Spleen (tissue), 11 donors: Measurements from ENCODE around the gene NEIL1. TPM values are rescaled to one million over a fixed set of nuclear protein-coding genes. Genes with fewer than 3 reads are reported as not detected.
A peak's percentile ranks its signal among the peaks of the same experiment; 100 is the strongest.

Experiments
- DNase-seq: peaks from one replicate; pipeline ENCODE4 v3.0.0-alpha.2; 2020
- H3K27ac ChIP-seq, 8 donors: fragments of 200-600 bp; sonication (generic) in 7 of 8; 1 replicate in 4 of 8; 2 replicates in 4 of 8; pipeline versions ENCODE4 v1.5.0 to v1.8.0; 2016 to 2021; ENCODE audit warnings: inconsistent platforms in 4 of 8, mild to moderate bottlenecking in 4 of 8, moderate library complexity in 1 of 8
- H3K27me3 ChIP-seq, 7 donors: fragments of 200-600 bp; sonication (generic) in 6 of 7; replicated peaks in 1 of 7; 1 replicate in 4 of 7; 2 replicates in 3 of 7; pipeline versions ENCODE4 v1.5.0 to v1.8.0; 2016 to 2021; ENCODE audit warnings: inconsistent platforms in 3 of 7, mild to moderate bottlenecking in 1 of 7
- H3K36me3 ChIP-seq, 6 donors: fragments of 200-600 bp; sonication (generic) in 5 of 6; 1 replicate in 4 of 6; 2 replicates in 2 of 6; pipeline versions ENCODE4 v1.5.0 to v1.8.0; 2016 to 2021; ENCODE audit warnings: inconsistent platforms in 2 of 6
- H3K4me1 ChIP-seq, 6 donors: fragments of 200-600 bp; sonication (generic) in 5 of 6; 1 replicate in 3 of 6; 2 replicates in 3 of 6; pipeline versions ENCODE4 v1.5.0 to v1.8.0; 2016 to 2021; ENCODE audit warnings: inconsistent platforms in 3 of 6
- H3K4me3 ChIP-seq, 8 donors: fragments of 200-600 bp; sonication (generic) in 7 of 8; 1 replicate in 4 of 8; 2 replicates in 4 of 8; pipeline versions ENCODE4 v1.5.0 to v1.8.0; 2016 to 2021; ENCODE audit warnings: inconsistent platforms in 4 of 8, mild to moderate bottlenecking in 4 of 8, moderate library complexity in 2 of 8
- H3K9me3 ChIP-seq, 8 donors: fragments of 200-600 bp; sonication (generic) in 7 of 8; 1 replicate in 4 of 8; 2 replicates in 4 of 8; pipeline versions ENCODE4 v1.5.0 to v1.8.0; 2016 to 2021; ENCODE audit warnings: inconsistent platforms in 4 of 8
- CTCF ChIP-seq, 11 experiments: fragments of 200-600 bp in 7 of 11; fragments of 450-650 bp in 4 of 11; sonication (generic) in 4 of 11; IDR thresholded peaks in 8 of 11; conservative IDR thresholded peaks in 3 of 11; 1 replicate in 7 of 11; 2 replicates in 4 of 11; pipeline versions ENCODE4 v1.4.0 to v1.8.0; 2016 to 2021; ENCODE audit warnings: antibody characterized with exemption in 11 of 11, inconsistent platforms in 4 of 11, mild to moderate bottlenecking in 1 of 11
- POLR2A ChIP-seq, 3 donors: fragments of 450-650 bp; IDR thresholded peaks; one replicate each; pipeline ENCODE4 v1.5.1; 2017; ENCODE audit warnings: antibody characterized with exemption in 3 of 3, mild to moderate bottlenecking in 1 of 3
- POLR2AphosphoS5 ChIP-seq, 3 donors: sonication (generic); formaldehyde crosslinking; IDR thresholded peaks; one replicate each; pipeline ENCODE4 v1.5.1; 2017; ENCODE audit warnings: antibody characterized with exemption in 3 of 3
- WGBS, 5 donors: extraction: QIAGEN DNeasy Blood & Tissue Kit in 3 of 5; methylation state at CpG; one replicate each; pipeline versions ENCODE4 v1.1.5 to v1.1.7; 2013 to 2018; 5-methylcytosine and 5-hydroxymethylcytosine counted together
- intact Hi-C: fragments of 100-400 bp; cut with DNase I; formaldehyde crosslinking; loops from one replicate; pipeline ENCODE4 v1.15.0; 2023; ENCODE audit warnings: low total_unique reads
- polyA plus RNA-seq, 3 donors: library from polyadenylated mRNA; stranded (reverse); fragments of 200-250 nt; gene quantifications; one replicate each; pipeline ENCODE4 v1.2.1, GENCODE V29; 2013
- total RNA-seq, 7 donors: library from RNA; depleted of rRNA in 3 of 7; stranded (reverse); fragments of >200 nt in 3 of 7; fragmentation: NEBNext Ultra II Directional in 4 of 7; extraction: Animal tissue kit (Norgen Biotek cat#: 25700) in 4 of 7; gene quantifications; one replicate each; pipeline versions ENCODE4 v1.1.0 to v1.2.1, GENCODE V29; 2016 to 2021
- donor health status: healthy with polysubstance abuse.
- donor health status: DM: no; HTN: no; CAD: no; lungs with moderate emphysema.
- donor health status: DM: no; HTN: no; CAD: no.
- donor health status: Bipolar disorder and iron deficiency.
- donor health status: healthy.
- donor health status: DM: no; HTN: no; CAD: no.
- donor health status: DM: yes; HTN: yes; CAD: no.

Gene NEIL1
- total and polyA plus RNA-seq, 10 donors = 27.5 to 68.1 (median 45.5) TPM

- Histone ChIP-seq H3K36me3 (peaks cover 0 to 77% (median 57%) of the 10 kb centered on the region in 6 donors), H3K4me3 (peak overlapping the region; percentile 77 to 98 (median 94)), H3K27ac (peak overlapping the region; percentile 95 to 100 (median 98)), H3K4me1 (peaks cover 16 to 39% (median 24%) of the 10 kb centered on the region in 6 donors), H3K9me3 (no peaks in the 10 kb centered on the region), H3K27me3 (no peaks in the 10 kb centered on the region)
- 4 to 8% (median 6%) methylated on average over 23 of the region's 23 CpGs for WGBS, 5 donors
- DNase-seq = no peak
- no peak for TF ChIP-seq CTCF (IDR thresholded peaks at IDR 0.05 in 8 of 11, conservative IDR thresholded peaks at IDR 0.05 in 3 of 11)
- no peak for TF ChIP-seq POLR2AphosphoS5 (IDR thresholded peaks at IDR 0.05)
- TF ChIP-seq POLR2A (IDR thresholded peaks at IDR 0.05) = no peak
- intact Hi-C loops = no loop called here
Measured at GRCh38 chr15:75368689-75369239, 21.9 kb downstream of the NEIL1 start.

- no peak for TF ChIP-seq POLR2AphosphoS5 (IDR thresholded peaks at IDR 0.05)
- H3K4me3 ChIP-seq = no peak overlapping the region
- 89 to 98% (median 96%) methylated on average over 7 of the region's 7 CpGs for WGBS, 5 donors
- no peaks in the 10 kb centered on the region for H3K9me3 ChIP-seq
- DNase-seq = no peak
- no peaks in the 10 kb centered on the region for H3K27me3 ChIP-seq
- H3K36me3 ChIP-seq = peaks cover 0 to 77% (median 57%) of the 10 kb centered on the region in 6 donors
- intact Hi-C loops = loop anchor here (10.0 kb wide), 2 partner anchors 85 to 255 kb away; partner anchors contain the start of genes SIN3A and SNUPN
- peaks cover 16 to 39% (median 24%) of the 10 kb centered on the region in 6 donors for H3K4me1 ChIP-seq
- peak overlapping the region in 3 of 8 donors; percentile 98 to 100 (median 99) for H3K27ac ChIP-seq
Measured at GRCh38 chr15:75369897-75370581, 23.2 kb downstream of the NEIL1 start.

GRCh38 chr15:75371486-75371885, 24.6 kb downstream of the NEIL1 start:
- no peak overlapping the region for H3K27ac ChIP-seq
- DNase-seq = no peak
- H3K4me3 ChIP-seq = no peak overlapping the region
- peaks cover 16 to 34% (median 24%) of the 10 kb centered on the region in 6 donors for H3K4me1 ChIP-seq
- peaks cover 0 to 77% (median 54%) of the 10 kb centered on the region in 6 donors for H3K36me3 ChIP-seq
- TF ChIP-seq POLR2A (IDR thresholded peaks at IDR 0.05) = no peak
- TF ChIP-seq CTCF (IDR thresholded peaks at IDR 0.05 in 8 of 11, conservative IDR thresholded peaks at IDR 0.05 in 3 of 11) = no peak
- 64 to 98% (median 90%) methylated on average over 1 of the region's 1 CpG for WGBS, 5 donors
- H3K9me3 ChIP-seq = no peaks in the 10 kb centered on the region
- intact Hi-C loops = loop anchor here (10.0 kb wide), 2 partner anchors 83 to 253 kb away; partner anchors contain the start of genes SIN3A and SNUPN
- H3K27me3 ChIP-seq = no peaks in the 10 kb centered on the region

GRCh38 chr15:75371901-75372688, 25.3 kb downstream of the NEIL1 start:
- WGBS, 5 donors = 94 to 97% (median 96%) methylated on average over 11 of the region's 11 CpGs
- Histone ChIP-seq H3K36me3 (peaks cover 0 to 77% (median 56%) of the 10 kb centered on the region in 6 donors), H3K27ac (no peak overlapping the region), H3K4me3 (no peak overlapping the region), H3K4me1 (peaks cover 14 to 28% (median 22%) of the 10 kb centered on the region in 6 donors), H3K27me3 (no peaks in the 10 kb centered on the region), H3K9me3 (no peaks in the 10 kb centered on the region)
- TF ChIP-seq CTCF (IDR thresholded peaks at IDR 0.05 in 8 of 11, conservative IDR thresholded peaks at IDR 0.05 in 3 of 11) (no peak), POLR2A (IDR thresholded peaks at IDR 0.05) (no peak), POLR2AphosphoS5 (IDR thresholded peaks at IDR 0.05) (no peak)
- no peak for DNase-seq
- intact Hi-C loops = loop anchor here (10.0 kb wide), 2 partner anchors 83 to 253 kb away; partner anchors contain the start of genes SIN3A and SNUPN
